Loucy (cell line): ENCODE data around the gene EGFL7.

ENCODE experiments used
- EZH2phosphoT487 ChIP-seq: fragments of 200-600 bp; IDR thresholded peaks from 2 replicates; pipeline ENCODE4 v1.6.1; 2018; ENCODE audit warnings: antibody characterized with exemption, mild to moderate bottlenecking, moderate library complexity, borderline replicate concordance
- TF ChIP-seq, protein P1 (sequence below): fragments of 200-600 bp; sonication (generic); conservative IDR thresholded peaks from 2 replicates; pipeline ENCODE4 v1.5.1; 2014; ENCODE audit warnings: mild to moderate bottlenecking, antibody characterized with exemption, low read length

DNA sequence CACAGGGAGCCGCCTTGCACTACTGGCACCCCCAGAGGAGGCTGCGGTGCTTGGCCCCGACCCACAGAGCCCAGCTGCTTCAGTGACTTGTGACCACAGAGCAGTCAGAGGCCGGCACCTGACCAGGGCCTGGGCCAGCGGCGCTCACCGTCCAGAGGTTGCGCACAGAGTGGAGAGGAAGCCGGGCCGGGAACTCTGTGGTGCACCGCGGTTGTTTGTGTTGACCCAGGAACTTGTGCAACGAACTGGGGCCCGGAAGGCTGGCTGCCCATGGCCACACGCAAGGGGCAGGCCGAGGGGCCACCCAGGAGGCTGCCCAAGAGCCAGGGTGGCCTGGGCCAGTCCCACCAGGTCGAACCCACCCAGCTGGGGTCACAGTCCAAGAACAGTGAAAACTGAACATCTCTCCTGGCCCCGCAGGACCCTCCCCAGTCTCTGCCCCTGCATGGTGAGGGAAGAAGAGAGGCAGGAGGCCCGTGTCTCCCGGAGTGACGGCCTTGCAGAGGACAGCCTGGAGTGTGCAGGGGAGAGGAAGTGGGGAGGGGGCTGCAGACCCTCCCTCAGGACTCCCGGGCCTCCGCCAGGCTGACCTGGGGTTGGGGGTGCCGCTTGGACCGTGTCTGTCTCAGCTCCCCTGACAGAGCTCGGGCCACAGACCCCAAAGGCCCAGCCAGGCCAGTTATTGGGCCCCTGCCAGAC is 42.8 kb upstream of the EGFL7 start:
- TF ChIP-seq, protein P1, sequence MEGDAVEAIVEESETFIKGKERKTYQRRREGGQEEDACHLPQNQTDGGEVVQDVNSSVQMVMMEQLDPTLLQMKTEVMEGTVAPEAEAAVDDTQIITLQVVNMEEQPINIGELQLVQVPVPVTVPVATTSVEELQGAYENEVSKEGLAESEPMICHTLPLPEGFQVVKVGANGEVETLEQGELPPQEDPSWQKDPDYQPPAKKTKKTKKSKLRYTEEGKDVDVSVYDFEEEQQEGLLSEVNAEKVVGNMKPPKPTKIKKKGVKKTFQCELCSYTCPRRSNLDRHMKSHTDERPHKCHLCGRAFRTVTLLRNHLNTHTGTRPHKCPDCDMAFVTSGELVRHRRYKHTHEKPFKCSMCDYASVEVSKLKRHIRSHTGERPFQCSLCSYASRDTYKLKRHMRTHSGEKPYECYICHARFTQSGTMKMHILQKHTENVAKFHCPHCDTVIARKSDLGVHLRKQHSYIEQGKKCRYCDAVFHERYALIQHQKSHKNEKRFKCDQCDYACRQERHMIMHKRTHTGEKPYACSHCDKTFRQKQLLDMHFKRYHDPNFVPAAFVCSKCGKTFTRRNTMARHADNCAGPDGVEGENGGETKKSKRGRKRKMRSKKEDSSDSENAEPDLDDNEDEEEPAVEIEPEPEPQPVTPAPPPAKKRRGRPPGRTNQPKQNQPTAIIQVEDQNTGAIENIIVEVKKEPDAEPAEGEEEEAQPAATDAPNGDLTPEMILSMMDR: no peak
- no peak for TF ChIP-seq EZH2phosphoT487
